ENCODE data around the gene ZKSCAN8.
A peak's percentile ranks its signal among the peaks of the same experiment; 100 is the strongest.

ZKSCAN8 gene

GRCh38 chr6:28140616-28141015 lies 1.1 kb upstream of the ZKSCAN8 start:
- no peak for DNase-seq

DNA sequence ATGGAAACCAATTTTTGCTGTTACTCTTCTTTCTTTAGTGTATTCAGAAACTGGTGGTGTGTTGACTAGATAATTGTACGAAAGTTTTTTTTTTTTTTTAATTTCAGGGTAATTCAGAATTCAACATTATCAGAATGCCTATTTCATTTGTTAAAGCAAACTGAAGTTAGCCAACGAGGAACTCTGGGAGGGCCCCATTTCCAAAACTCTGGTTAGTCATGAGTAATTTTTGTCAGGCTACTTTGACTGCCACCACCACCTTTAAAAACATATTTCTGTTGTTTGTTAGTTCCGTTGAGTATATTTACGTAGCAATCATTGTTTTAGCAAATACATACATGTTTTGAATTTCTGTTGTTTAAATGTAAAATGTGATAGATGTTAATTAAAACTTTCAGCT lies 763 bp downstream of the ZKSCAN8 start:
- no peak for DNase-seq

- no peak for DNase-seq
These were observed 3.5 kb downstream of the ZKSCAN8 start for GRCh38 chr6:28145231-28145630.

DNA sequence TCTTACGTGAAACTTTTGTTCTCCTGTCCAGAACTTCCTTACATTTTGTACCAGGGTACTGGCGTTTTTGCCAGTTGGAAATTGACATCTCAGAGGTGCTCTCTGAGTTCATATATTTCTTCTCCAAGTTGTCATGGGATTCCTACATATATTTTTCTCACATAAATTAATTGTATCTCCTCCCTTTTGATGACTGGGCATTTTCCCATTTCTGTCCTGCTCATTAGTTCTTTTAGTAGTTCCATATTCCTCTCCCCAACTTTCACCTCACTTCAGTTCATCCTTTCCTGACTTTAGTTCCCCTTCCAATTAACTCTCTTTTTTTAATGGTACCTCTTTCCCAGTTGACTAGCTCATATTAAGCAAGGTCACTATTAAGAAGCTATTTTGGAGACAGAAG lies 10.8 kb downstream of the ZKSCAN8 start:
- no peak for DNase-seq

- no peak for DNase-seq
These were observed 11.9 kb downstream of the ZKSCAN8 start for GRCh38 chr6:28153546-28153945.

GRCh38 chr6:28154357-28154756 lies 12.7 kb downstream of the ZKSCAN8 start:
- DNase-seq = no peak

DNA sequence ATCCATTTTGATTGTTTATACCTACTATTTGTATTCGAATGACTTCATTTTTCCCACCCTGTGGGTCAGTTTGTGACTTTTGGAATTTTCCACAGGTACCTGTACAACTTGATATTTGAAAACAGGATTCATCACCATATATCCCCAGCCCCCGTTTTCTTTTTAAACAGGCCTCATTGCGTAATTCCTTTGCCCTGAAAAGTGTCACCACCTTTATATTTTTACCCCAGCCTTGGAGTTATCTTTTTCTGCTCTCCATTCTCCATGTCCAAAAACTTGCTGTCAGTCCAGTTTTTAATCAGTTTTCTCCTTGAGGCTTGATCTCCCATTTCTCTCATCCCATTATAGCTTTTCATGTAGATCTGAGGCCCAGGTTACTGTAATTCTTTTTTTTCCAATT lies 16.6 kb downstream of the ZKSCAN8 start:
- no peak for DNase-seq

DNA sequence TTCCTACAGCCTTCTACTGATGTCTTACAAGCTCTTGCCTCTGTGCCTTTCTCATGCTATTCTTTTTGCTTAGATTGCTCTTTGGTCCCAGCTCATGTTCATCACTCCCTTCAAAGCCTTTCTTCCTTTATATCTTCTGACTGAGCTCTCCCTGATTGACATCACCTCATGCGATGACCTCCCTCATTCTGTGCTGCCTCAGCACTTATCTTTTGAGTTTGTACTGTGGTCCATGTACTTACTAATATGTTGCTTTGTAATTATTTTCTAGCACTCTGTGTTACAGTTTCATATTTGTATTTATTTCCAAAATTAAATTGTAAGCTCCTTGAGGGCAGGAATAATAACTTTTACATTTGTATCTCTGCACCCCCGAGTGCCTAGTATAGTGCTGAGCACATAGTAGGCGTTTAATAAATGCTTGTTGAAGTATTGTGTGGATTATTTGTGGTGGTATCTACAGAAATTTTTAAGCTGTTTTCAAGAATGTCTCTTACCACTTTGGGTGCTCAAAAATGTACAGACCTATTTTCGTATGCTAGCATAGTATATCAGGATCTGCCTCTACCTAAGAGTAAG lies 17.4 kb downstream of the ZKSCAN8 start:
- no peak for DNase-seq

GRCh38 chr6:28160233-28160632 lies 18.6 kb downstream of the ZKSCAN8 start:
- no peak for DNase-seq

- peak; percentile 88 for DNase-seq
These were observed 19.9 kb downstream of the ZKSCAN8 start for GRCh38 chr6:28161410-28162079.

DNA sequence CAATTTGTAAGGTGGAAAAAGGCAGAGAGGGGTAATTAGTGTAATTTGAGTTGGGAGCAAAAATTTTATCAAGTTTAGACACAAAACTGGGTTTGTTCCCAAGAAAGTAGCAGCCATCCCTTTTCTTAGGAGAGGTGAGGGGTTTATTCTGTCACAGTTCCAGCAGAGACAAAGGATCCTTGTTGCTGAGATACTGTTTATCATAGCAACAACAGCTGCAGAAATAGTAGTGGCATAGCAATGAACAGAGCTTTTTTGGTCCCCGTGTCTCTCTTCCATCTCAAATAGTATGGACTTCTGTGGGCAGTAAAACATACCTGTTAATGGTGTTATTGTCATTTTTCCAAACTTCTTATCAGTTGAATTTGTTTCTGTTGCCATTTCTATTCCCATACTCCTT lies 23.9 kb downstream of the ZKSCAN8 start:
- DNase-seq = no peak

DNA sequence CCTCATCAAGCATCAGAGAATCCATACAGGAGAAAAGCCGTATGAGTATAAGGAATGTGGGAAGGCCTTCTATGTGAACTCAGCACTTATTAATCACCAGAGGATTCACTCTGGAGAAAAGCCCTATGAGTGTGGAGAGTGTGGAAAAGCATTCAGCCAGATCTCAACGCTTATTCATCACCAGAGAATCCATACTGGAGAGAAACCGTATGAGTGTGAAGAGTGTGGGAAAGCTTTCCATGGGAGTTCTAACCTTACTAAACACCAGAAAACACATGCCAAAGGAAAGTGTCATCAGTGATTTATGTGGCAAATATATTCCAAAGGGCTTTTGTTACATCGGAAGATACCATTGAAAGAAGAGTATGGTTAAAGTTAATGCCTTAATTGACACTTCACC lies 25.4 kb downstream of the ZKSCAN8 start:
- DNase-seq = no peak

- no peak for DNase-seq
These were observed 26.2 kb downstream of the ZKSCAN8 start for GRCh38 chr6:28167926-28168325.

DNA sequence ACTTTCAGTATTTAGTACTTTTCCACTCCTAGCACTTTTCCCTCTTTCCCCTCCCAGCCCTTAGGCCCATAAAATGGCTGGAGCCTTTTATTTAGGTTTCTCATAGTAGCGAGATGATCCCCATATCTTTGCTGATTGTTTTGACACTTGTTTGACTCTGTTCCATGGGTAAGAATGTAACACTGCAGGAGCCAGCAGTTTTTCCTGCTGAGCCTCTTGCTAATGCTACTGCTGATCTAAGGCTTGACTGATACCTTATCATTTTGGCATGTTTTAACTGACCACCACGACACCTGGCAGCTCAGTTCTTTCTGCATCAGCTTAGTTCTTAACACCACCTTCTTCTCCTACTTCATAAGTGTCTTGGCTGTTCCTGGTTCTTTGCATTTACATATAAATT lies 29.6 kb downstream of the ZKSCAN8 start:
- DNase-seq = no peak

GRCh38 chr6:28172006-28172405 lies 30.3 kb downstream of the ZKSCAN8 start:
- no peak for DNase-seq

DNA sequence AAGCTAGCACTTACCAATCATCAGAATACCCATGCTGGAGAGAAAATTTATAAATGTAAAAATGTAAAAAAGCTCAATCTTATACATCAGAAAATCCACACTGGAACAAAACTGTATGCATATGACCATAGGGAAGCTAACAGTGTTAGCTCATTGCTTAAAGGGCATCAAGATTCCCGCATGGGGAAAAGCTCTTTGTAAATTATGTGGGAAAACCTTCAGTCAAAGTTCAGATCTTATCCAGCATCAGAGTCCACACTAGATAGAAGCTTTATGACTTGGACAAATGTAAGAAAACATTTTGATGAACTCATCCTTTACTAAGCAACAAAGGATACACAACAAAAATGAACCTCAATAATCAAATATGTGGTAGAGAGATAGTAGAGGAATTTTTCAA lies 34.7 kb downstream of the ZKSCAN8 start:
- DNase-seq = no peak

GRCh38 chr6:28182255-28182654 lies 40.6 kb downstream of the ZKSCAN8 start:
- no peak for DNase-seq

- no peak for DNase-seq
These were observed 46.7 kb downstream of the ZKSCAN8 start for GRCh38 chr6:28188111-28188979.

- no peak for DNase-seq
These were observed 58.3 kb downstream of the ZKSCAN8 start for GRCh38 chr6:28200020-28200419.

DNA sequence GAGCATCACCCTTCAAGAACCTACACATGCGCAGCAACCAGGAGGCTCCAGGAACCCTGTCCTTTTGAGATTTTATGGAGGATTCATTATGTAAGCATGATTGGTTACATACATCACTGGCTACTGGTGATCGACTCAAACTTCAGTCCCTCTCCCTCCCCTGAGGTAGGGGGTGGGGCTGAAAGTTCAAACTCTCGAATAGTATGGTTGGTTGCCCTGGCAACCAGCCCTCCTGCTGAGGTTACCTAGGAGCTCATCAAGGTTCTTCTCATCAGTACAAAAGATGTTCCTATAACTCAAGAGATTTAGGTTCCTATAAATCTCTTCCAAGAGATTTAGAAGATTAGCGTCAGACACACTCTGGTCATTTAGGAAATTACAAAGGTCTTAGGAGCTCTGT lies 61.5 kb downstream of the ZKSCAN8 start:
- no peak for DNase-seq

GRCh38 chr6:28205879-28206278 lies 64.2 kb downstream of the ZKSCAN8 start:
- no peak for DNase-seq

GRCh38 chr6:28206527-28206926 lies 64.8 kb downstream of the ZKSCAN8 start:
- no peak for DNase-seq

GRCh38 chr6:28206928-28207509 lies 65.3 kb downstream of the ZKSCAN8 start:
- no peak for DNase-seq

All from CD4-positive, alpha-beta T cell treated with Interleukin-17A for 1 hour (primary cell).